Measurements from ENCODE around the gene EPHA1.

The EPHA1 gene

GRCh38 chr7:143431109-143431508 is 22.5 kb upstream of the EPHA1 start:
- TF ChIP-seq ZBTB7A (IDR thresholded peaks at IDR 0.05; ENCODE audit: low read depth), result no peak

DNA sequence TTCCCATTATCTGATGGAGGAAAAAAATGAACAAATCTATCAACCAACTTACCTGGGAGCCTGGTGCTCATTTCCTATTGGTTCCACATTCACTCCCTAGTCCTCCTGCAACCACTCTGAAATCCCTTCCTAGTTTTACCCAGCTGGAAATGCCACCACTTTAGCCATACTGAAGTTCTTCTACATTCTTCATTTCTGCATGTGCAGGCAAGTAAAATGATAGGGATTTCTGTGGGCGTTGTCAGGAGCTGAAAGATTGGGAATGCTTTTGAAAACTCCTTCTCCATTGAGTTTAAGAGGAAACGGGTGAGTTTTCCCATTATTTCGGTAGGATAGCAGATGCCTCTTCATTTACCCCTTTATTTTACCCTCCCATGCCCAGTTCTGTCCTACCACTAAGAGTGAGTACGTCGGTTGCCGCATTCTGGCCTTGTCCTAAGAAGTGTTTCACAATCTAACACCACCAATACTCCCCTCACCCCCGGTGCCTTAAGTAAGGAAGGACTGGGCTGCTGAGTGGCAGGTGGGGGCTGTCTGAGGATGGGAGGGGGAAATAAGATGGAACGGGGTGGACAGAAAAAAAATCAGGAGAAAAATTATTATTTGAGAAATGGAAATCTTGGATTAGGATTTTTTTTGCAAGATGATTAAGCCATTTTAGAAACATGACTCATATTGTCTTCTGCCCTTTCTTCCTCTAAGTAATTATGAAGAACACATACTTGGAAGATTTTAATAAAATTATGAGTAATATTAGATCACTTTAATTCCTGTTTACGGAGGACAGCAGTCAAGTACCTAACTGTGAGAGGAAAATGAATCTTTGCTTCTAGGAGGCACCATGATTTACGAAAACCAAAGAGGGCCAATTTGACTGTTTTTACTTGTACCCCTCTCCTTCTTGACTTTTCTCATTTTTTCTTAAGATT is 21.4 kb upstream of the EPHA1 start:
- TF ChIP-seq FOXM1 (IDR thresholded peaks at IDR 0.05; ENCODE audit: borderline replicate concordance, low read depth) (no peak), EP300 (IDR thresholded peaks at IDR 0.05; ENCODE audit: borderline replicate concordance) (no peak), TEAD4 (IDR thresholded peaks at IDR 0.05) (no peak), MAX (IDR thresholded peaks at IDR 0.05) (no peak), REST (IDR thresholded peaks at IDR 0.05; ENCODE audit: low read depth) (no peak), CEBPB (IDR thresholded peaks at IDR 0.05) (no peak), CREB1 (IDR thresholded peaks at IDR 0.05; ENCODE audit: low read depth) (no peak), TCF12 (IDR thresholded peaks at IDR 0.05; ENCODE audit: low read depth) (no peak), ZBTB7A (IDR thresholded peaks at IDR 0.05; ENCODE audit: low read depth) (no peak), RAD21 (IDR thresholded peaks at IDR 0.05; ENCODE audit: low read depth) (no peak), TAF1 (IDR thresholded peaks at IDR 0.05; ENCODE audit: low read depth) (no peak), EGR1 (IDR thresholded peaks at IDR 0.05) (no peak), NFIC (IDR thresholded peaks at IDR 0.05) (no peak), YY1 (IDR thresholded peaks at IDR 0.05; ENCODE audit: low read depth) (no peak)
- TF ChIP-seq, protein P1, sequence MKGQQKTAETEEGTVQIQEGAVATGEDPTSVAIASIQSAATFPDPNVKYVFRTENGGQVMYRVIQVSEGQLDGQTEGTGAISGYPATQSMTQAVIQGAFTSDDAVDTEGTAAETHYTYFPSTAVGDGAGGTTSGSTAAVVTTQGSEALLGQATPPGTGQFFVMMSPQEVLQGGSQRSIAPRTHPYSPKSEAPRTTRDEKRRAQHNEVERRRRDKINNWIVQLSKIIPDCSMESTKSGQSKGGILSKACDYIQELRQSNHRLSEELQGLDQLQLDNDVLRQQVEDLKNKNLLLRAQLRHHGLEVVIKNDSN (IDR thresholded peaks at IDR 0.05), result no peak

DNA sequence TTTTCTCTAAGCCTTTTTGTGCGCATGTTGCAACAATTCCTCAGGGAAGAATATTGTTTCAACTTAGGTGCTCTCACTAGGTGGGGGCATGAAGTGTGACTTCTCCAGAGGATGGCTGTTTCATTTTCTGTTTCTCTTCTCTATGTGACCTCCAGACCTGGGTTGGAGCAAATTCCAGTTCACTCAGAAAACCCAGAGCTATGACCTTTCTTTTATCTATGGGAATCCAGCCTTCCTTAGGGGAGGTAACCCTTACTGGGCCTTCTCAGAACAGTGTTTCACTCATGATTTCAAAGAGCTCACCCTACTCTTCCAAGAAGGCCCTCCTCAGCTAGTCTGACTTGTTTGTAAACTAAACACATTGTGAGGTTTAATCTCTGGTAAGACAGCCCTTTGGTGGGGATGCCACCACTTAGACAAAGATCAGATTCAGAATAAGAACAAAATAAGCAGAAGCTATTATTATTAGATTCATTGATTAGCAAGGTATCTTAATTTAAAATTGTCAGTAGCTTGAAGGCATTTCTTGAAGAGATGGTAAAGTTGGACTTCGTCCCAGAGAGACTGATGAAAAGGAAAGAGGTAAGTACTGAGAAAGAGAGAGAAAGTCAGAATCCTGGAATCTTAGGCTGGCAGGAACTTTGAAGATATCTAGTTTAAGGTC is 18.0 kb upstream of the EPHA1 start:
- TF ChIP-seq, protein P1 (IDR thresholded peaks at IDR 0.05), result no peak
- TF ChIP-seq ZBTB7A (IDR thresholded peaks at IDR 0.05; ENCODE audit: low read depth) (no peak), MAX (IDR thresholded peaks at IDR 0.05) (no peak), NFIC (IDR thresholded peaks at IDR 0.05) (no peak), TCF12 (IDR thresholded peaks at IDR 0.05; ENCODE audit: low read depth) (no peak), RAD21 (IDR thresholded peaks at IDR 0.05; ENCODE audit: low read depth) (no peak), TAF1 (IDR thresholded peaks at IDR 0.05; ENCODE audit: low read depth) (no peak), CREB1 (IDR thresholded peaks at IDR 0.05; ENCODE audit: low read depth) (no peak), YY1 (IDR thresholded peaks at IDR 0.05; ENCODE audit: low read depth) (no peak), EP300 (IDR thresholded peaks at IDR 0.05; ENCODE audit: borderline replicate concordance) (no peak), CEBPB (IDR thresholded peaks at IDR 0.05) (no peak), TEAD4 (IDR thresholded peaks at IDR 0.05) (no peak), REST (IDR thresholded peaks at IDR 0.05; ENCODE audit: low read depth) (no peak), FOXM1 (IDR thresholded peaks at IDR 0.05; ENCODE audit: borderline replicate concordance, low read depth) (no peak), EGR1 (IDR thresholded peaks at IDR 0.05) (no peak)

DNA sequence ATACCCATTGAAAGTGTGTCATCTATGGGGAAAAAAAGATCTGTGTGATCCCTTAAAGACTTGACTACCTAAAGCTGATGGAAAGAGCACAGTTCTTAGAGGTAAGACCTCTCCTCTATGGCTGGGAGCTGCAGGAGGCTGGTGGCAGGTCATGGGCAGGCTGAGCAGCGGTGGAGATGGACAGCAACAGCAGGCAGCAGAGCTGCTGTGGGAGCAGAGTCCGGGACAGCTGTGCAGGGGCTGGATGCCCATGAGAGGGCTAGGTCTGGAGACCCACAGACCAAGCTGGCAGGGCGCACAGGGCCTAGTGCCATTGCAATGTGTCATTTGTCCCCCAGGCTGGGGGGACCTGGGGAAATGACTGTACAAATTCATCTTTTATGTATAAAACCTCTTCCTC is 13.4 kb upstream of the EPHA1 start:
- no peak for TF ChIP-seq CREB1 (IDR thresholded peaks at IDR 0.05; ENCODE audit: low read depth)
- no peak for TF ChIP-seq REST (IDR thresholded peaks at IDR 0.05; ENCODE audit: low read depth)
- TF ChIP-seq TCF12 (IDR thresholded peaks at IDR 0.05; ENCODE audit: low read depth), result no peak
- TF ChIP-seq MAX (IDR thresholded peaks at IDR 0.05), result no peak
- TF ChIP-seq CEBPB (IDR thresholded peaks at IDR 0.05), result no peak
- TF ChIP-seq TAF1 (IDR thresholded peaks at IDR 0.05; ENCODE audit: low read depth), result no peak
- TF ChIP-seq, protein P1 (IDR thresholded peaks at IDR 0.05), result no peak
- TF ChIP-seq ZBTB7A (IDR thresholded peaks at IDR 0.05; ENCODE audit: low read depth), result no peak
- no peak for TF ChIP-seq EGR1 (IDR thresholded peaks at IDR 0.05)
- TF ChIP-seq YY1 (IDR thresholded peaks at IDR 0.05; ENCODE audit: low read depth), result no peak
- TF ChIP-seq FOXM1 (IDR thresholded peaks at IDR 0.05; ENCODE audit: borderline replicate concordance, low read depth), result no peak

All from Ishikawa (cell line).